SK-N-SH (cell line): ENCODE data around the gene LIN37. TPM values are rescaled to one million over a fixed set of nuclear protein-coding genes. Genes with fewer than 3 reads are reported as not detected.

Experiments used
- CTCF ChIA-PET: fragments of 300-600, 350-600 bp; formaldehyde crosslinking; extraction: SDS; loops from one replicate; lab custom pipeline; 2021; lab: Yijun Ruan, JAX
- POLR2A ChIA-PET: fragments of 350-600 bp; sonication (Branson Sonifier 250); formaldehyde crosslinking; extraction: SDS; loops from one replicate; lab custom pipeline; 2020; ENCODE audit warnings: antibody characterized with exemption, inconsistent platforms; lab: Yijun Ruan, JAX
- DNase-seq: peaks from one replicate; pipeline ENCODE4 v3.0.0; 2012
- H2AFZ ChIP-seq: fragments of 200-600 bp; sonication (generic); 2 replicates; pipeline ENCODE4 v1.8.1; 2016; ENCODE audit warnings: antibody characterized with exemption, mild to moderate bottlenecking, low read depth
- H3F3A ChIP-seq: fragments of 200-600 bp; sonication (generic); replicated peaks from 2 replicates; pipeline ENCODE3; 2016; ENCODE audit warnings: antibody characterized with exemption, mild to moderate bottlenecking; ENCODE audit not compliant: insufficient read depth
- H3K27ac ChIP-seq, 2 experiments: fragments of 200-500 bp in 1 of 2; fragments of 200-600 bp in 1 of 2; sonication (Bioruptor generic) in 1 of 2; sonication (generic), shearing (Covaris generic) in 1 of 2; 2 replicates each; pipeline versions ENCODE4 v1.5.1 to v1.6.1; 2014 to 2016; ENCODE audit warnings: low read depth in 2 of 2, inconsistent platforms in 1 of 2, low read length in 1 of 2, mild to moderate bottlenecking in 1 of 2, mixed read lengths in 1 of 2
- H3K27me3 ChIP-seq: fragments of 200-600 bp; sonication (generic), shearing (Covaris generic); 2 replicates; pipeline ENCODE4 v1.6.1; 2016; ENCODE audit warnings: mixed run types; ENCODE audit not compliant: insufficient read depth
- H3K36me3 ChIP-seq, 2 experiments: fragments of 200-500 bp in 1 of 2; fragments of 200-600 bp in 1 of 2; sonication (Bioruptor generic) in 1 of 2; sonication (generic) in 1 of 2; replicated peaks in 1 of 2; 2 replicates each; pipeline versions ENCODE3 to v1.5.1; 2014 to 2016; ENCODE audit warnings: low read length in 1 of 2, mild to moderate bottlenecking in 1 of 2; ENCODE audit not compliant: insufficient read depth in 2 of 2, control insufficient read depth in 1 of 2
- H3K4me1 ChIP-seq, 2 experiments: fragments of 200-500 bp in 1 of 2; fragments of 200-600 bp in 1 of 2; sonication (Bioruptor generic) in 1 of 2; sonication (generic), shearing (Covaris generic) in 1 of 2; 2 replicates each; pipeline versions ENCODE4 v1.5.1 to v1.6.1; 2014 to 2016; ENCODE audit warnings: low read depth in 1 of 2, low read length in 1 of 2, mixed run types in 1 of 2; ENCODE audit not compliant: insufficient read depth in 2 of 2, control insufficient read depth in 1 of 2
- H3K4me2 ChIP-seq: fragments of 200-600 bp; sonication (generic), shearing (Covaris generic); 2 replicates; pipeline ENCODE4 v1.6.1; 2017; ENCODE audit warnings: mixed run types
- H3K4me3 ChIP-seq, 2 experiments: fragments of 200-500 bp in 1 of 2; fragments of 200-600 bp in 1 of 2; sonication (Bioruptor generic) in 1 of 2; sonication (generic), shearing (Covaris generic) in 1 of 2; 2 replicates each; pipeline versions ENCODE4 v1.5.1 to v1.8.1; 2014 to 2016; ENCODE audit warnings: low read depth in 2 of 2, inconsistent platforms in 1 of 2, low read length in 1 of 2, mild to moderate bottlenecking in 1 of 2, mixed read lengths in 1 of 2, moderate library complexity in 1 of 2
- H3K79me2 ChIP-seq: fragments of 200-600 bp; sonication (generic); 2 replicates; pipeline ENCODE4 v1.8.1; 2017; ENCODE audit warnings: mild to moderate bottlenecking; ENCODE audit not compliant: insufficient read depth
- H3K9ac ChIP-seq: fragments of 200-600 bp; sonication (generic); 2 replicates; pipeline ENCODE4 v1.6.1; 2017; ENCODE audit warnings: mixed run types
- H3K9me2 ChIP-seq: fragments of 200-600 bp; sonication (generic); 2 replicates; pipeline ENCODE4 v1.6.1; 2017; ENCODE audit warnings: mixed run types
- H3K9me3 ChIP-seq: fragments of 200-600 bp; sonication (generic); 2 replicates; pipeline ENCODE4 v1.6.1; 2017; ENCODE audit warnings: mixed run types, mild to moderate bottlenecking, moderate library complexity
- H4K20me1 ChIP-seq: fragments of 200-600 bp; sonication (generic); 2 replicates; pipeline ENCODE4 v1.6.1; 2017; ENCODE audit warnings: mild to moderate bottlenecking, mixed run types; ENCODE audit not compliant: insufficient read depth
- ELF1 ChIP-seq: IDR thresholded peaks from 2 replicates; pipeline ENCODE4 v1.4.0; 2012
- EZH2phosphoT487 ChIP-seq: fragments of 200-600 bp; sonication (generic); IDR thresholded peaks from 2 replicates; pipeline ENCODE4 v1.6.1; 2017; ENCODE audit warnings: low read depth, mixed run types, mild to moderate bottlenecking, antibody characterized with exemption, moderate library complexity, borderline replicate concordance
- FOSL2 ChIP-seq: IDR thresholded peaks from 2 replicates; pipeline ENCODE4 v1.4.0; 2012; ENCODE audit warnings: low read depth, mild to moderate bottlenecking, moderate library complexity, borderline replicate concordance
- FOXJ3 ChIP-seq: sonication (generic); formaldehyde crosslinking; IDR thresholded peaks from 2 replicates; pipeline ENCODE4 v1.5.1; 2020; ENCODE audit warnings: mild to moderate bottlenecking, missing genetic modification reagents
- FOXM1 ChIP-seq: IDR thresholded peaks from 2 replicates; pipeline ENCODE4 v1.4.0; 2012; ENCODE audit warnings: low read depth, mild to moderate bottlenecking
- GATA2 ChIP-seq: sonication (generic); formaldehyde crosslinking; IDR thresholded peaks from 2 replicates; pipeline ENCODE4 v1.5.0; 2020; ENCODE audit warnings: mild to moderate bottlenecking, missing genetic modification reagents
- JUND ChIP-seq: IDR thresholded peaks from 2 replicates; pipeline ENCODE4 v1.4.0; 2012
- MEF2A ChIP-seq: IDR thresholded peaks from 2 replicates; pipeline ENCODE4 v1.4.0; 2012; ENCODE audit warnings: low read depth, borderline replicate concordance
- MXI1 ChIP-seq: IDR thresholded peaks from 2 replicates; pipeline ENCODE4 v1.6.1; 2012; ENCODE audit warnings: mild to moderate bottlenecking, low read depth, low read length, improper control_type of control experiment
- PBX3 ChIP-seq: IDR thresholded peaks from 2 replicates; pipeline ENCODE4; 2012
- REST ChIP-seq: IDR thresholded peaks from 2 replicates; pipeline ENCODE4 v1.6.1; 2012; ENCODE audit warnings: mild to moderate bottlenecking, low read depth, low read length, moderate library complexity
- RXRA ChIP-seq: IDR thresholded peaks from 2 replicates; pipeline ENCODE4 v1.4.0; 2012; ENCODE audit warnings: low read depth, mild to moderate bottlenecking, borderline replicate concordance
- SMC3 ChIP-seq: IDR thresholded peaks from 2 replicates; pipeline ENCODE4 v1.6.1; 2012; ENCODE audit warnings: low read depth, low read length, improper control_type of control experiment
- TEAD4 ChIP-seq: IDR thresholded peaks from 2 replicates; pipeline ENCODE4 v1.4.0; 2012; ENCODE audit warnings: mild to moderate bottlenecking, borderline replicate concordance; ENCODE audit not compliant: insufficient read depth
- WGBS: methylation state at CpG from one replicate; pipeline ENCODE4 v1.1.6; 2017; ENCODE audit warnings: low lambda C conversion rate; 5-methylcytosine and 5-hydroxymethylcytosine counted together
- polyA plus RNA-seq, 3 experiments: library from polyadenylated mRNA; depleted of rRNA; stranded (reverse); fragments of >200 nt; gene quantifications; 2 replicates each; pipeline ENCODE4 v1.2.3, GENCODE V29; 2012
- TF ChIP-seq, protein P1 (sequence below): fragments of 150-350 bp; IDR thresholded peaks from 2 replicates; pipeline ENCODE4 v1.6.1; 2016; ENCODE audit warnings: mild to moderate bottlenecking, low read depth, low read length
- TF ChIP-seq, protein P2 (sequence below): IDR thresholded peaks from 2 replicates; pipeline ENCODE4 v1.4.0; 2012; ENCODE audit warnings: low read depth, borderline replicate concordance

Gene LIN37
- polyA plus RNA-seq, 1 of the 3 experiments (the other 2 are of a cell fraction) = 21.1 TPM

DNA sequence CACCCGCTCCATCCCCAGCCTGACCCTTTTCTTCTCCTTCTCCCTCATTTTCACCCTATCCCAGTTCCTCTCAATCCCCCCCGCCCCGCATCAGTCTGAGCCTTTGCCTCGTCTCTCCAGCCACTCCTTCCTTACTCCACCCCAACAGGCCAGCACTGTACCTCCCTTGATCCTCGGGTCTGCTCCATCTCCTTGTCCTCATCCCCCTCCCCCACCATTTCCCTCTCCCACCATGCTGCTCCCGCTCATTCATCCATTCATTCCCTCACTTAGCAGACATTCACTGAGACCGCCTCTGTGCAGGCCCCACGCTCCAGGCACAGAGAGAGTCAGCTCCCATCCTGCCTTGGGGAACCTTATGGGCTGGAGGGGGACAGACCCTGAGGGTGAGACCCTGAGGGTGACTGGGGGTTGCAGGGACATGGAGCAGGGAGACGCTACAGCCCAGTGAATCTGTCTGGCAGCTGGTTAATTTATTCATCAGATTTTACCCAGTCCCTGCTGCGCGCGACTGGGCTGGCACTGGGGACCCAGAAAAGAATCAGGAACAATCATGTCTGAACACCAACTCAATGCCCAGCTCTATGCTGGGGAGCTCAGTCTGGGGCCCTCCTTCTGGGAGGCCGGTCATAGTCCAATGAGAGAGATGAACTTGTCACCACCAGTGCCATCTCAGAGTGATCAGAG is 27.9 kb downstream of the LIN37 start:
- POLR2A ChIA-PET = interaction anchor here (0.5 kb wide), 1 partner anchor 65 kb away, joined by 4 read pairs; no protein-coding TSS in a partner anchor
- Histone ChIP-seq H3K27me3 (no peaks in the 10 kb centered on the region), H3K79me2 (peaks cover 13% of the 10 kb centered on the region; the same call in 1 of the 2 replicates), H3K9me3 (no peaks in the 10 kb centered on the region), H3K27ac (no peak overlapping the region), H3F3A (peaks cover 8% of the 10 kb centered on the region), H3K36me3 (peaks cover 0 to 3% of the 10 kb centered on the region in 2 experiments), H2AFZ (0 out of 2 replicates have a peak overlapping the region, but pooled peaks have one; percentile 41), H3K9ac (peak overlapping the region; percentile 38; the same call in 1 of the 2 replicates), H3K4me3 (peak overlapping the region; percentile 59 to 76), H3K9me2 (no peaks in the 10 kb centered on the region), H3K4me1 (peaks cover 0 to 12% of the 10 kb centered on the region in 2 experiments; a peak in 2 of 4 replicates), H4K20me1 (no peaks in the 10 kb centered on the region), H3K4me2 (peak overlapping the region; percentile 90)
- no peak for TF ChIP-seq TEAD4
- TF ChIP-seq FOXJ3 (CRISPR knock-in tag) = no peak
- no peak for TF ChIP-seq EZH2phosphoT487
- TF ChIP-seq, protein P1, sequence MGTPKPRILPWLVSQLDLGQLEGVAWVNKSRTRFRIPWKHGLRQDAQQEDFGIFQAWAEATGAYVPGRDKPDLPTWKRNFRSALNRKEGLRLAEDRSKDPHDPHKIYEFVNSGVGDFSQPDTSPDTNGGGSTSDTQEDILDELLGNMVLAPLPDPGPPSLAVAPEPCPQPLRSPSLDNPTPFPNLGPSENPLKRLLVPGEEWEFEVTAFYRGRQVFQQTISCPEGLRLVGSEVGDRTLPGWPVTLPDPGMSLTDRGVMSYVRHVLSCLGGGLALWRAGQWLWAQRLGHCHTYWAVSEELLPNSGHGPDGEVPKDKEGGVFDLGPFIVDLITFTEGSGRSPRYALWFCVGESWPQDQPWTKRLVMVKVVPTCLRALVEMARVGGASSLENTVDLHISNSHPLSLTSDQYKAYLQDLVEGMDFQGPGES = no peak
- TF ChIP-seq JUND = no peak
- no peak for TF ChIP-seq ELF1
- TF ChIP-seq PBX3 = no peak
- TF ChIP-seq GATA2 = no peak
- no peak for TF ChIP-seq FOSL2
- TF ChIP-seq SMC3 = no peak
- TF ChIP-seq RXRA = no peak
- TF ChIP-seq MXI1 = no peak
- no peak for TF ChIP-seq MEF2A
- TF ChIP-seq, protein P2, sequence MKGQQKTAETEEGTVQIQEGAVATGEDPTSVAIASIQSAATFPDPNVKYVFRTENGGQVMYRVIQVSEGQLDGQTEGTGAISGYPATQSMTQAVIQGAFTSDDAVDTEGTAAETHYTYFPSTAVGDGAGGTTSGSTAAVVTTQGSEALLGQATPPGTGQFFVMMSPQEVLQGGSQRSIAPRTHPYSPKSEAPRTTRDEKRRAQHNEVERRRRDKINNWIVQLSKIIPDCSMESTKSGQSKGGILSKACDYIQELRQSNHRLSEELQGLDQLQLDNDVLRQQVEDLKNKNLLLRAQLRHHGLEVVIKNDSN = no peak
- TF ChIP-seq FOXM1 = no peak
- no peak for TF ChIP-seq REST
- 54% methylated on average over 13 of the region's 13 CpGs for WGBS
- no peak for DNase-seq
- CTCF ChIA-PET = interaction anchor here (1.0 to 1.4 kb wide), 2 partner anchors 11 to 44 kb away, joined by 3 read pairs; no protein-coding TSS in a partner anchor
